ENCODE data around the gene ZNF836. TPM values are rescaled to one million over a fixed set of nuclear protein-coding genes. Genes with fewer than 3 reads are reported as not detected.

Gene ZNF836
- total and polyA plus RNA-seq, 7 donors: 1.3 to 6.4 (median 3.8) TPM

DNA sequence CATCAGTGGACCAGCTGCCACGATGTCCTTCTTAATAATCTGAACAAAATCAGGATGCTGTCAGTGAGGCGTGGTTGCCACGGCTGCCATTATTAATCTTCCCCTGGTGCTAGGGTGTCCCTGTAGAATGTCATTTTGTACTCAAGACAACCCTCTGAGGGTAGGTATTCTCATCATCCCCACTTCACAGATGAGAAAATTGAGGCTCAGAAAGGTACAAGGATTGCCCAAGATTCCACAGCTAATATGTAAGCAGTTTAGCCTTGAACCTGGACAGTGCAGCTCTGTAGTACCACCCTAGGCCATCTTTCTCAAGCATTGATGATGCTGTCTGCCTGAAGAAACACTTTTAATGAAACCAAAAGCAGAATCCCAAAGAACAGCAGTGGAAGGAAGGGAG, 26.5 kb upstream of the ZNF836 start:
- ATAC-seq: no peak
- Histone ChIP-seq H3K36me3 (ENCODE audit: insufficient read depth in 1 of 2, low read depth in 1 of 2) (peaks cover 15 to 70% of the 10 kb centered on the region in 2 donors), H3K4me3 (no peak overlapping the region), H3K27me3 (ENCODE audit: insufficient read depth in 3 of 3, low read length in 2 of 3) (no peaks in the 10 kb centered on the region), H3K4me1 (peaks cover 88% of the 10 kb centered on the region), H3K9me3 (no peaks in the 10 kb centered on the region), H3K27ac (peak overlapping the region; percentile 84)
- intact Hi-C loops (cut with DNase I): no loop called here
- 82 to 86% (median 84%) methylated on average over 3 of the region's 3 CpGs for WGBS, 3 donors
- TF ChIP-seq, protein P1, sequence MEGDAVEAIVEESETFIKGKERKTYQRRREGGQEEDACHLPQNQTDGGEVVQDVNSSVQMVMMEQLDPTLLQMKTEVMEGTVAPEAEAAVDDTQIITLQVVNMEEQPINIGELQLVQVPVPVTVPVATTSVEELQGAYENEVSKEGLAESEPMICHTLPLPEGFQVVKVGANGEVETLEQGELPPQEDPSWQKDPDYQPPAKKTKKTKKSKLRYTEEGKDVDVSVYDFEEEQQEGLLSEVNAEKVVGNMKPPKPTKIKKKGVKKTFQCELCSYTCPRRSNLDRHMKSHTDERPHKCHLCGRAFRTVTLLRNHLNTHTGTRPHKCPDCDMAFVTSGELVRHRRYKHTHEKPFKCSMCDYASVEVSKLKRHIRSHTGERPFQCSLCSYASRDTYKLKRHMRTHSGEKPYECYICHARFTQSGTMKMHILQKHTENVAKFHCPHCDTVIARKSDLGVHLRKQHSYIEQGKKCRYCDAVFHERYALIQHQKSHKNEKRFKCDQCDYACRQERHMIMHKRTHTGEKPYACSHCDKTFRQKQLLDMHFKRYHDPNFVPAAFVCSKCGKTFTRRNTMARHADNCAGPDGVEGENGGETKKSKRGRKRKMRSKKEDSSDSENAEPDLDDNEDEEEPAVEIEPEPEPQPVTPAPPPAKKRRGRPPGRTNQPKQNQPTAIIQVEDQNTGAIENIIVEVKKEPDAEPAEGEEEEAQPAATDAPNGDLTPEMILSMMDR (IDR thresholded peaks at IDR 0.05): no peak
- DNase-seq: no peak

DNA sequence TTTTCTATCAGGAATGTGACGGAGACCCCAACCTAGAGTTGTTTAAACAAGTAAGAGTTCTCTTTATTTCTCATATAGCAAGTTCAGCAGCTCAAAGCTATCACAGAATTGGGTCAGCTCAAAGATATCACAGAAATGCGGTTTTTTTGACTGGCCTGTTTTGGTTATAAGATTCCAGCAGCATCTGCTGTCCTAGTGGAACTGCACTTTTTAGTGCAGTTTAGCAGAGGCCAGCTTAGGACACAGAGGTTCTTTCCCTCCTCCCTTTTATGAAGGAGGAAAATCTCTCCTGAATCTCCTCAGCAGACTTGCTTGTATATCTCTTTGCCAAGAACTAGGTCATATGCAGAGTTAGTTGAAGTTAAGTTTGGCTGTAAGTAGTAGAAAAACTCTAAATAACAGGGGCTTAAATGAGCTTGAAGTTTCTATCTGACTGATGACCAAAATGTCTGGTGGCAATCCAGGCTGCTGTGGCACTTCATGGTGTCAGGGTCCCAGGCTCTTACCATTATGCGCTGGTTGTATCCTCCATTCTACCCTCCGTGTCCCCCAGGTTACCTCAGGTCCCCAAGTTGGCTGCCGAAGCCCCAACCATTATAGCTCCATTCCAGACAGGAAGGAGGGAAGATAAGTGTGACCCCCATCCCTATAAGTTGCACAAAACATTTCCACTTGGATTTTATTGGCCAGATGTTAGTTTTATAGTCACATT, 25.0 kb upstream of the ZNF836 start:
- 89 to 92% (median 90%) methylated on average over 5 of the region's 5 CpGs for WGBS, 3 donors
- no peak overlapping the region for H3K4me3 ChIP-seq
- DNase-seq (no peak), ATAC-seq (no peak)
- H3K4me1 ChIP-seq: peaks cover 90% of the 10 kb centered on the region
- TF ChIP-seq, protein P1 (IDR thresholded peaks at IDR 0.05): no peak
- H3K27me3 ChIP-seq (ENCODE audit: insufficient read depth in 3 of 3, low read length in 2 of 3): no peaks in the 10 kb centered on the region
- H3K27ac ChIP-seq: no peak overlapping the region
- intact Hi-C loops (cut with DNase I): no loop called here
- peaks cover 10 to 62% of the 10 kb centered on the region in 2 donors for H3K36me3 ChIP-seq (ENCODE audit: insufficient read depth in 1 of 2, low read depth in 1 of 2)
- H3K9me3 ChIP-seq: no peaks in the 10 kb centered on the region

DNA sequence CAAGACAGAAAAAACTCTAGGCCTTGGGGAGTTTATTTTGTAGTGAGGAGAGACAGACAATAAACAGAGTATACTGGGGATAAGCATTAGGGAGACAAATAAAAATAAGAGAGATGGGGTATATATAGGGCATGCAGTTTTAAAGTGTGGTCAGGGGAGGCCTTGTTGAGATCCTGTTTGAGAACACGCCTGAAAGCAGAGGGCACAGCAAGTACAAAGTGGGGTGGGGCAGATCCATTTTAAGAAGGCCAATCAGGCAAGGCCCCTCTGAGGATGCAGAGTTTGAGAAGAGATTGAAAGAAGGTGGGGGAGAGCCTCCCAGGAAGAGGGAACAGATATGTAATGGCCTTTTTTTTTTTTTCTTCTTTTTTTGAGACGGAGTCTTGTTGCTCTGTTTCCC, 20.5 kb upstream of the ZNF836 start:
- peaks cover 68% of the 10 kb centered on the region for H3K4me1 ChIP-seq
- H3K27ac ChIP-seq: peak overlapping the region; percentile 98
- no peaks in the 10 kb centered on the region for H3K9me3 ChIP-seq
- H3K4me3 ChIP-seq: peak overlapping the region; percentile 97
- 17 to 30% (median 29%) methylated on average over 1 to 2 of the region's 2 CpGs for WGBS, 3 donors
- ATAC-seq (no peak), DNase-seq (no peak)
- TF ChIP-seq, protein P1 (IDR thresholded peaks at IDR 0.05): no peak
- no peaks in the 10 kb centered on the region for H3K27me3 ChIP-seq (ENCODE audit: insufficient read depth in 3 of 3, low read length in 2 of 3)
- H3K36me3 ChIP-seq (ENCODE audit: insufficient read depth in 1 of 2, low read depth in 1 of 2): peaks cover 9 to 33% of the 10 kb centered on the region in 2 donors
- intact Hi-C loops (cut with DNase I): no loop called here

DNA sequence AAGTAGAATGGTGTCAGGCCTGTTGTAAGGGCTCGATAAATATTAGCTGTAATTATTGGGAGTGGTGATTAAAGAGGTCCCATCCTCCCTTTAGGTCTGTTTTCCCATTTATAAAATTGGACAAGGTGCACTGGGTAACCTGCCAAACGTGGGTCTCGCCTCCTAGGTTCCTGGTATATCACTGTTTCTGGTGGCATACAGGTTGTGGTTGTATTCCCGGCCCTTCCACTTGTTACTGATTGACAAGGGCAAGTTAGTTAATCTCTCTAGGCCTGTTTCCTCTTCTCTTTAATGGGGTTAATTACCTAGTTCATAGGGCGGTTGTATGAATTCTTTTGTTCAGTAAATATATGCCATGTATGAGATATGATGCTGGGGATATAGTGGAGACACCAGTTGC, 20.0 kb upstream of the ZNF836 start:
- TF ChIP-seq, protein P1 (IDR thresholded peaks at IDR 0.05): no peak
- DNase-seq (no peak), ATAC-seq (no peak)
- Histone ChIP-seq H3K9me3 (no peaks in the 10 kb centered on the region), H3K4me1 (peaks cover 64% of the 10 kb centered on the region), H3K27me3 (ENCODE audit: insufficient read depth in 3 of 3, low read length in 2 of 3) (no peaks in the 10 kb centered on the region), H3K27ac (peak overlapping the region; percentile 98), H3K4me3 (peak overlapping the region; percentile 97), H3K36me3 (ENCODE audit: insufficient read depth in 1 of 2, low read depth in 1 of 2) (peaks cover 5 to 27% of the 10 kb centered on the region in 2 donors)
- intact Hi-C loops (cut with DNase I): no loop called here
- WGBS, 3 donors: 55 to 64% (median 55%) methylated on average over 5 of the region's 5 CpGs
